Measurements from ENCODE around the gene CTSH.
"Not testable (repeated sequence)": the region's sequence is repeated elsewhere in the genome, so short reads cannot be mapped to it uniquely, and the experiment has no call there.

CTSH gene

GRCh38 chr15:78879517-78880241, 65.2 kb downstream of the CTSH start:
- DNase-seq: no peak

GRCh38 chr15:78878356-78878755, 66.5 kb downstream of the CTSH start:
- DNase-seq: no peak

GRCh38 chr15:78876954-78877353, 67.9 kb downstream of the CTSH start:
- not testable (repeated sequence) for DNase-seq

DNA sequence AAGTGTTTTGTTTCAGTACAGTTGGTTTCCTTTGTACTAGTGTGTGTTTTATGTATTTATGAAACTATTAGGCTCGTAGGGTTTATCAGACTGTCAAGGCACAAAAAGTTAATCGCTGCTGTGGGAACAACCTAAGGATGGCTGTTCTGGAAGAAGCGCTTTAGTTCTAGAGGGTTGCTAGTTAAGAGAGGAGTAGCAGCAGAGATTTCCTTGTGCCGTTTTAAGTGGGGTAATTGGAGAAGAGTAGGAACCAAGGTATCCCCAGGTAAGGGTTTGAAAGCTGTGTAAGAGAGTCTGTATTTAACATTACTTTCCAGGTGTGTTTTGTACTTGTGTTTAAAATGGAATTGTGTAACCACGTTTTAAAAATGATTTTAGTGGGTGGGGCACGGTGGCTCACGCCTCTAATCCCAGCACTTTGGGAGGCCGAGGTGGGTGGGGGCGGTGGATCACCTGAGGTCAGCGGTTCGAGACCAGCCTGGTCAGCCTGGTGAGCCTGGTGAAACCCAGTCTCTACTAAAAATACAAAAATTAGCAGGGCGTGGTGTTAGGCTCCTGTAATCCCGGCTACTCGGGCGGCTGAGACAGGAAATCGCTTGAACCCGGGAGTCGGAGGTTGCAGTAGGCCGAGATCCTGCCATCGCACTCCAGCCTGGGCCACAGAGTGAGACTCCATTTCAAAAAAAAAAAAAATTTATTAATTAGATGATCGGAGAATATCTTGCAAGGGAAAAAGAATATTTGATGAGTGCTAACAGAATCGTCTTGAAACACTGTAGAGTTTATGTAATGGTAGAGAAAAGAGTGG, 69.5 kb downstream of the CTSH start:
- no peak for DNase-seq

DNA sequence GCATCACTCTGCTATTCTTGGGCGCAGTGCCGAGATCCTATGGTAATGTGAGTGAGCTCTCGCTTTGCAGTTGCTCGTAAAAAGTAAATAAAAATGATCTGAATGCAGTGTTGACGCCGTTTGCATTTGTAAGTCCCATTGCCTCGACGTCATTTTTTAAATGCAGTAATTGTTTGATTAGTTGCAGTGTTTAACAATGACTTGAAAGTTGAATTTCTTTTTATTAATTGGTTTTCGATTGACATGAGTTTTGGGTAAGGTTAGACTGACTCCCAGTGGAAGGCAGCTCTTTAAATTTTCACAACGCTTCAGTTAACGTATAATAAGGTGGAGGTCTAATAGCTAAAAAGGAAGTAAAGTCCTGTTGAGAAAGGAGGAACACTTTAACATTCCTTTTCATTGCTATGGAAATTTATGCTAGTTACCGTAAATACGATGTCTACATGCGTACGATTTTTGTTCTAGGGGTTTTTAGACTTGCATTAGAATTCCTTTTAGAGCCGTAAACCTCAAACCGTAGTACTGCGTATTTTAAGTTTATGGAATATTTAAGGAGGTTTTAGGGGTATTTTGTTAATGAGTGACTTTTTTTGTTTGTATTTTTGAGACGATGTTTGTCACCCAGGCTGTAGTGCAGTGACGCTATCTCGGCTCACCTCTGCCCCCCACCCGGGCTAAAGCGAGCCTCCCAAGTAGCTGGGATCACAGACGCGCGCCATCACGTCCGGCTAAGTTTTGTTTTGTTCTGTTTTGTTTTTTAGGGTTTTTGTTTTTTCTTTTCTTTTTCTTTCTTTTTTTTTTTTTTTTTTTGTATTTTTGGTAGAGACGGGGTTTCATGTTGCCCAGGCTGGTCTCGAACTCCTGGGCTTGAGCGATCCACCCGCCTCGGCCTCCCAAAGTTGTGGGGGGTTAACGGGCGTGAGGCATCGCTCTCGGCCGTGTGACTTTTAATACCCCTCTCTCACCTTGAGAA, 70.8 kb downstream of the CTSH start:
- peak; percentile 67 for DNase-seq

DNA sequence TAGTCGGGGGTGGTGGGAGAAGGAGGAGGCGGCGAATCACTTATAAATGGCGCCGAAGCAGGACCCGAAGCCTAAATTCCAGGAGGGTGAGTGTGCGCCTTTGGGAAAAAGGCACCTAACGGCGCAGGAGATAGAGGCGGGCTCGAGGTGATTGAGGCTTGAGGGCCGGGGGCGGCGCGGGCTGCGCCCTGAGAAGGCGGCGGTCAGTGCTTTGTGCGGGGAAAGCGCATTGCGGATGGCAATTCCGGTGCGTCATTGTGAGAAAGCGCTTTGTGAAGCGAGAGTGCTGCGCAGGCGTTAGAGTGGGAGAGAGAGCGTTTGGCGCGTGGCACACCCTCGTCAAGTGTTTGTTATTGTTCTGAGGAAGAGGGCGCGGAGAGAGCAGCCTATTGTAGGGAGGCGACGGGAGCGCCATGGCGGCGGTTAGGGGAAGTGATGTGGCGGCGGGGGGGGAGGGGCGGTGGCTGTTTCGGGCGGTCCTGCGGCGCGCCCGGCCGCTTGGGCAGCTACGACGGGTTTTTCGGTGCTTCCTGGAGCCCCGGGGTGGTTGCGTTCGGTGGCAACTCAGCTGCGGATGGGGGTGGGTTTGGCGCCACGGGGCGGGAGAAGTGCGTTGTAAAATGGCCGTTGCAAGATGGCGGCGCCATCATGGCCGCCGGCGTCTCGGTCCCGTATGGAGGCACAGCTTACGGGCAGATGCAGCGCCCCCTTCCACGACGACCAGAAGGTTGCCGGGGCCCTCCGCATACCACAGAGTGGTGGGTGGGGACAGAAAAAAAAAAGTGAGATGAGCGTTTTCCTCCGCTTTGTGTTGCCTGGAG, 71.7 kb downstream of the CTSH start:
- DNase-seq: peak; percentile 91

DNA sequence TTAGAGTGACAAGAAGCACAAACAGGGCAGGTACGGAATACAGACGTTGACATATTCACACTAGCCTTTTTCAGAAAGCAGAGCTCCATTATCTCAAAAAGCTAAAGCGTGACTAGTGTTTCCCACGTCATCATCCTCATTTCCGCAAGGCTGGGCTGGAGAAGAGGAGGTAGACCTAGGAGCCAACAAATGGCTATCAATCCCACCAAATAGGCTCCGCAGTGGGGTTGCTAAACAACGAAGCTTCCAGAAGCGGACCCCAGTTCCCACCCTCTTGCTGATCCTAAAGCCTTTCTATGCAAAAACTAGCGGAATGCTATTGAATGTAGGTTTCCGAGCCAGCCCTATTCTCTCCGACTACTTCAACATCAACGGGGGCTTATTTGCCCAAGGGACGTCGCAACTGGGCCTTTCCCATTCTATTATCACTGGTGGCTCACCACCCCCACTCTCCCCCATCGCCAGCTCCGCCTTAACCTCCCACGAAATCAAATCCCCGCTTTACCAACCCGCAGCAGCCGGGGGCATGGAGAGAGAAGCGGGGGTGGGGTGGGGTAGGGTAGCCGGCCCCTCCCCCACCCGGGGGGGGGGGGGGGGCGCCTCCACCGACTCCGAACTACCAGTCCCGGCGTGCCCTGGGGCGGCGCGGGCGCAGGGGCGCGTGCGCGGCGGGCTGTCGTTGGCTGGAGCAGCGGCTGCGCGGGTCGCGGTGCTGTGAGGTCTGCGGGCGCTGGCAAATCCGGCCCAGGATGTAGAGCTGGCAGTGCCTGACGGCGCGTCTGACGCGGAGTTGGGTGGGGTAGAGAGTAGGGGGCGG, 72.5 kb downstream of the CTSH start, which contains the start of gene MORF4L1:
MORF4L1 (plus strand) TSS at position 736 of the 817 bp plus-strand sequence. CDS start 128 bp downstream, outside the sequence.
- peak; percentile 96 for DNase-seq

- not testable (repeated sequence) for DNase-seq
Observed at GRCh38 chr15:78871483-78872127, 73.2 kb downstream of the CTSH start.

Data from NCI-H2171 treated with DMSO at 0.1 percent for 48 hours (cell line).